ENCODE results near the gene TRPM1.

DNA sequence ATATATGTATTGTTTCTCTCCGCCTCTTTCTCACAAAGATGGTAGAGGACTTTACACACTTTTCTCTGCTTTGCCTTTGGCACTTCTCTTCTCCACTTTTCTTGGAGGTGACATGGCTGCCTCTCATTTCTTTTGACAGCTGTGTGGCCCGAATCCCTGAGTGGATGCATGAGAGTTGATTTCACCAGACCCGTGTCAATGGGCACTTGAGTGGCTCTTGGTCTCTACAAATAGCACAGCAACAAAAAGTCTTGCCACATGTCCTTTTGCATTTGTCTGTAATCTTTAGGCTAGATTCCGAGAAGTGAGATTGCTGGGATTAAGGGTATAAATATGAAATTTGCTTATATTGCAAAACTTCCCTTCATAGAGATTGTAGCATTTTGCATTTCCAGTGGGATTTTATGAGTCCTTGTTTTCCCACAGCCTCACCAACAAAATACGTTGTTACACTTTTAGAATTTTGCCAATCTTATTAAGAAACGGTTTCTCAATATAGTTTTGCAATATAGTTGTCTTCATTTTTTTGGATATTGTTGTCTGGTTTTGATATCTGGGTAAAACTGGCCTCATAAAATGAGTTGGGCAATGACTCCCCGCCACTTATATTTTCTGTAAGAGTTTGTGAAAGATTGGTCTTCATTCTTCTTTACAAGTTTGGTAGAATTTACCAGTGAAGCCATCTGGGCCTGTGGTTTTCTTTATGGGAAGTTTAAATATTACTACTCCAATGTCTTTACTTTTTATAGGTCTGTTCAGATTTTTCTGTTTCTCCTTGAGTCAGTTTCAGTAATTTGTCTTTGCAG is 5.2 kb upstream of the TRPM1 start:
- TF ChIP-seq TAF1 (IDR thresholded peaks at IDR 0.05; ENCODE audit: borderline replicate concordance, insufficient read depth, low read length) (no peak), POLR2AphosphoS5 (IDR thresholded peaks at IDR 0.05; ENCODE audit: low read depth, low read length) (no peak), SIN3A (IDR thresholded peaks at IDR 0.05; ENCODE audit: borderline replicate concordance, insufficient read depth, low read length) (no peak), FOXP2 (optimal IDR thresholded peaks at IDR 0.05; ENCODE audit: borderline replicate concordance, extremely low read depth, extremely low read length, insufficient read depth) (no peak)
- TF ChIP-seq, protein P1, sequence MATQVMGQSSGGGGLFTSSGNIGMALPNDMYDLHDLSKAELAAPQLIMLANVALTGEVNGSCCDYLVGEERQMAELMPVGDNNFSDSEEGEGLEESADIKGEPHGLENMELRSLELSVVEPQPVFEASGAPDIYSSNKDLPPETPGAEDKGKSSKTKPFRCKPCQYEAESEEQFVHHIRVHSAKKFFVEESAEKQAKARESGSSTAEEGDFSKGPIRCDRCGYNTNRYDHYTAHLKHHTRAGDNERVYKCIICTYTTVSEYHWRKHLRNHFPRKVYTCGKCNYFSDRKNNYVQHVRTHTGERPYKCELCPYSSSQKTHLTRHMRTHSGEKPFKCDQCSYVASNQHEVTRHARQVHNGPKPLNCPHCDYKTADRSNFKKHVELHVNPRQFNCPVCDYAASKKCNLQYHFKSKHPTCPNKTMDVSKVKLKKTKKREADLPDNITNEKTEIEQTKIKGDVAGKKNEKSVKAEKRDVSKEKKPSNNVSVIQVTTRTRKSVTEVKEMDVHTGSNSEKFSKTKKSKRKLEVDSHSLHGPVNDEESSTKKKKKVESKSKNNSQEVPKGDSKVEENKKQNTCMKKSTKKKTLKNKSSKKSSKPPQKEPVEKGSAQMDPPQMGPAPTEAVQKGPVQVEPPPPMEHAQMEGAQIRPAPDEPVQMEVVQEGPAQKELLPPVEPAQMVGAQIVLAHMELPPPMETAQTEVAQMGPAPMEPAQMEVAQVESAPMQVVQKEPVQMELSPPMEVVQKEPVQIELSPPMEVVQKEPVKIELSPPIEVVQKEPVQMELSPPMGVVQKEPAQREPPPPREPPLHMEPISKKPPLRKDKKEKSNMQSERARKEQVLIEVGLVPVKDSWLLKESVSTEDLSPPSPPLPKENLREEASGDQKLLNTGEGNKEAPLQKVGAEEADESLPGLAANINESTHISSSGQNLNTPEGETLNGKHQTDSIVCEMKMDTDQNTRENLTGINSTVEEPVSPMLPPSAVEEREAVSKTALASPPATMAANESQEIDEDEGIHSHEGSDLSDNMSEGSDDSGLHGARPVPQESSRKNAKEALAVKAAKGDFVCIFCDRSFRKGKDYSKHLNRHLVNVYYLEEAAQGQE (IDR thresholded peaks at IDR 0.05; ENCODE audit: insufficient read depth in 1 of 2, low read depth in 2 of 2, low read length in 2 of 2): no peak
